ENCODE data around the gene TRPV6. TPM values are rescaled to one million over a fixed set of nuclear protein-coding genes. Genes with fewer than 3 reads are reported as not detected.

Gene TRPV6
- total RNA-seq (1 to 10 TPM in 2 of 7 donors, under 1 TPM in 1, not detected in 4; 0.51 to 9.7 (median 1.5) TPM), polyA plus RNA-seq (under 1 TPM; 0.03 to 0.19 TPM)
- long read RNA-seq, donor 1: 0 reads
- long read RNA-seq, donor 2: 0 reads
- long read RNA-seq, donor 3, partial matches to known transcripts: 1 of 2 reads
- long read RNA-seq, donor 3, other reads (novel, unspliced or antisense): 1 of 2 reads

- Histone ChIP-seq H3K27ac (no peak within 1 kb of the TSS), H3K4me3 (no peak within 1 kb of the TSS), H3K36me3 (no peaks in the 10 kb centered on the region), H3K4me1 (ENCODE audit: insufficient read depth) (no peaks in the 10 kb centered on the region), H3K9me3 (no peaks in the 10 kb centered on the region), H3K27me3 (no peaks in the 10 kb centered on the region)
- whole genome bisulfite sequencing, 3 donors: 52 to 63% (median 54%) methylated on average over 16 of the region's 16 CpGs
- intact Hi-C loops (cut with DNase I): loop anchor here in 1 of 4 donors (10.0 kb wide), 1 partner anchor 329 kb away; no protein-coding TSS in a partner anchor
- no peak for DNase-seq
- TF ChIP-seq CTCF (IDR thresholded peaks at IDR 0.05) (no peak), POLR2A (IDR thresholded peaks at IDR 0.05) (no peak), EP300 (IDR thresholded peaks at IDR 0.05) (no peak)
These were observed at the start of gene TRPV6 for GRCh38 chr7:142885311-142886230. TSS of gene TRPV6 (minus strand) at chr7:142885745.

- Histone ChIP-seq H3K36me3 (no peaks in the 10 kb centered on the region), H3K27me3 (no peaks in the 10 kb centered on the region), H3K4me3 (no peak overlapping the region), H3K27ac (no peak overlapping the region), H3K4me1 (ENCODE audit: insufficient read depth) (no peaks in the 10 kb centered on the region), H3K9me3 (no peaks in the 10 kb centered on the region)
- 75 to 80% (median 78%) methylated on average over 12 of the region's 12 CpGs for WGBS, 3 donors
- intact Hi-C loops (cut with DNase I): no loop called here
- DNase-seq: no peak
- TF ChIP-seq EP300 (IDR thresholded peaks at IDR 0.05): no peak
- no peak for TF ChIP-seq POLR2A (IDR thresholded peaks at IDR 0.05)
- no peak for TF ChIP-seq CTCF (IDR thresholded peaks at IDR 0.05)
These were observed 48.5 kb upstream of the TRPV6 start for GRCh38 chr7:142934056-142934455.

GRCh38 chr7:142933624-142934023 lies 48.1 kb upstream of the TRPV6 start, which contains the start of gene TRPV5:
TSS of gene TRPV5 (minus strand) at chr7:142933746. CDS start at chr7:142933459, 287 bp downstream.
- 70 to 77% (median 70%) methylated on average over 4 of the region's 4 CpGs for WGBS, 3 donors

GRCh38 chr7:142933092-142933475 lies 47.5 kb upstream of the TRPV6 start:
- Histone ChIP-seq H3K27me3 (no peaks in the 10 kb centered on the region), H3K36me3 (no peaks in the 10 kb centered on the region), H3K4me1 (ENCODE audit: insufficient read depth) (no peaks in the 10 kb centered on the region), H3K4me3 (no peak overlapping the region), H3K9me3 (no peaks in the 10 kb centered on the region), H3K27ac (no peak overlapping the region)
- TF ChIP-seq POLR2A (IDR thresholded peaks at IDR 0.05) (no peak), CTCF (IDR thresholded peaks at IDR 0.05) (no peak), EP300 (IDR thresholded peaks at IDR 0.05) (no peak)
- 80 to 84% (median 80%) methylated on average over 7 of the region's 7 CpGs for WGBS, 3 donors
- intact Hi-C loops (cut with DNase I): no loop called here
- DNase-seq: no peak

More at GRCh38 chr7:142933624-142934023, 48.1 kb upstream of the TRPV6 start, which contains the start of gene TRPV5:
- Histone ChIP-seq H3K27ac (no peak within 1 kb of the TSS), H3K4me3 (no peak within 1 kb of the TSS), H3K4me1 (ENCODE audit: insufficient read depth) (no peaks in the 10 kb centered on the region), H3K36me3 (no peaks in the 10 kb centered on the region), H3K27me3 (no peaks in the 10 kb centered on the region), H3K9me3 (no peaks in the 10 kb centered on the region)
- DNase-seq: no peak
- TF ChIP-seq EP300 (IDR thresholded peaks at IDR 0.05): no peak
- intact Hi-C loops (cut with DNase I): no loop called here

Measured in ovary (tissue), 10 donors.